Neural progenitor cell (in vitro differentiated cells): Measurements from ENCODE around the gene SCYGR8.
"Not testable (repeated sequence)": the region's sequence is repeated elsewhere in the genome, so short reads cannot be mapped to it uniquely, and the experiment has no call there.

ENCODE experiments used
- CTCF ChIP-seq: fragments of 200-600 bp; sonication (generic); IDR thresholded peaks from 2 replicates; pipeline ENCODE4 v1.5.1; 2017; ENCODE audit warnings: antibody characterized with exemption, mild to moderate bottlenecking
- EZH2 ChIP-seq: fragments of 200-600 bp; sonication (generic); IDR thresholded peaks from 2 replicates; pipeline ENCODE4 v1.6.1; 2017; ENCODE audit warnings: antibody characterized with exemption, mild to moderate bottlenecking, moderate library complexity

GRCh38 chr2:227756261-227756660 is 10.6 kb downstream of the SCYGR8 start:
- not testable (repeated sequence) for TF ChIP-seq CTCF, EZH2
